SK-N-SH treated with all-trans-retinoic acid at 6 μM for 48 hours (cell line): ENCODE results near the gene SYT7.

Experiments
- ATAC-seq: fragments of 200-7000 bp; cut with Tn5 transposase; 3 replicates; pipeline ENCODE4 v1.9.1; 2020; ENCODE audit warnings: mild to moderate bottlenecking, moderate library complexity
- BACH2 ChIP-seq: fragments of 250-450 bp; sonication (Bioruptor Pico); IDR thresholded peaks from 2 replicates; pipeline ENCODE4 v1.9.0; 2021; ENCODE audit warnings: mild to moderate bottlenecking, borderline replicate concordance
- CSDC2 ChIP-seq: fragments of 250-450 bp; sonication (Bioruptor Pico); IDR thresholded peaks from 2 replicates; pipeline ENCODE4 v1.5.0; 2020; ENCODE audit warnings: mild to moderate bottlenecking, moderate library complexity
- GLIS3 ChIP-seq: fragments of 250-450 bp; sonication (Bioruptor Pico); IDR thresholded peaks from 2 replicates; pipeline ENCODE4 v1.5.0; 2020; ENCODE audit warnings: mild to moderate bottlenecking, moderate library complexity
- ISL1 ChIP-seq: fragments of 250-450 bp; sonication (Bioruptor Pico); IDR thresholded peaks from 2 replicates; pipeline ENCODE4 v2.1.2; 2022; ENCODE audit warnings: mild to moderate bottlenecking, moderate library complexity
- OSR1 ChIP-seq: fragments of 250-450 bp; sonication (Bioruptor Pico); IDR thresholded peaks from 2 replicates; pipeline ENCODE4 v1.8.0; 2022; ENCODE audit warnings: moderate library complexity, mild to moderate bottlenecking, inconsistent platforms
- PPARA ChIP-seq: fragments of 250-450 bp; sonication (Bioruptor Pico); IDR thresholded peaks from 2 replicates; pipeline ENCODE4 v1.5.0; 2020; ENCODE audit warnings: mild to moderate bottlenecking, borderline replicate concordance
- RARB ChIP-seq: fragments of 250-450 bp; sonication (Bioruptor Pico); IDR thresholded peaks from 2 replicates; pipeline ENCODE4 v1.8.0; 2021; ENCODE audit warnings: mild to moderate bottlenecking, moderate library complexity
- SNAI2 ChIP-seq: fragments of 250-450 bp; sonication (Bioruptor Pico); IDR thresholded peaks from 2 replicates; pipeline ENCODE4 v1.5.0; 2020; ENCODE audit warnings: mild to moderate bottlenecking, moderate library complexity
- TCF4 ChIP-seq: fragments of 250-450 bp; sonication (Bioruptor Pico); IDR thresholded peaks from 2 replicates; pipeline ENCODE4 v1.8.0; 2021; ENCODE audit warnings: mild to moderate bottlenecking, moderate library complexity, borderline replicate concordance
- ZFP3 ChIP-seq: fragments of 250-450 bp; sonication (Bioruptor Pico); IDR thresholded peaks from 2 replicates; pipeline ENCODE4 v1.5.0; 2020; ENCODE audit warnings: mild to moderate bottlenecking, moderate library complexity
- ZNF565 ChIP-seq: fragments of 450-650 bp; formaldehyde crosslinking; conservative IDR thresholded peaks from 2 replicates; pipeline ENCODE4 v1.5.0; 2020; ENCODE audit warnings: low read depth, mild to moderate bottlenecking, moderate library complexity
- ZNF70 ChIP-seq: fragments of 450-650 bp; formaldehyde crosslinking; IDR thresholded peaks from 2 replicates; pipeline ENCODE4 v1.5.0; 2020; ENCODE audit warnings: mild to moderate bottlenecking, moderate library complexity
- ZNF8 ChIP-seq: fragments of 450-650 bp; formaldehyde crosslinking; IDR thresholded peaks from 2 replicates; pipeline ENCODE4 v1.5.0; 2020; ENCODE audit warnings: mild to moderate bottlenecking, moderate library complexity
- TF ChIP-seq, protein P1 (sequence below): fragments of 250-450 bp; sonication (Bioruptor Pico); IDR thresholded peaks from 2 replicates; pipeline ENCODE4 v1.8.0; 2021; ENCODE audit warnings: low read depth, mild to moderate bottlenecking, moderate library complexity, borderline replicate concordance
- TF ChIP-seq, protein P2 (sequence below): fragments of 250-450 bp; sonication (Bioruptor Pico); IDR thresholded peaks from 2 replicates; pipeline ENCODE4 v1.5.1; 2021; ENCODE audit warnings: mild to moderate bottlenecking, moderate library complexity
- TF ChIP-seq, protein P3 (sequence below): fragments of 250-450 bp; sonication (Bioruptor Pico); IDR thresholded peaks from 2 replicates; pipeline ENCODE4 v1.5.0; 2020; ENCODE audit warnings: mild to moderate bottlenecking, moderate library complexity
- TF ChIP-seq, protein P4 (sequence below): fragments of 250-450 bp; sonication (Bioruptor Pico); IDR thresholded peaks from 2 replicates; pipeline ENCODE4 v1.8.0; 2020; ENCODE audit warnings: mild to moderate bottlenecking, moderate library complexity, borderline replicate concordance
- TF ChIP-seq, protein P5 (sequence below): fragments of 250-450 bp; sonication (Bioruptor Pico); IDR thresholded peaks from 2 replicates; pipeline ENCODE4 v1.5.1; 2020; ENCODE audit warnings: low read depth, mild to moderate bottlenecking, moderate library complexity

SYT7 gene

DNA sequence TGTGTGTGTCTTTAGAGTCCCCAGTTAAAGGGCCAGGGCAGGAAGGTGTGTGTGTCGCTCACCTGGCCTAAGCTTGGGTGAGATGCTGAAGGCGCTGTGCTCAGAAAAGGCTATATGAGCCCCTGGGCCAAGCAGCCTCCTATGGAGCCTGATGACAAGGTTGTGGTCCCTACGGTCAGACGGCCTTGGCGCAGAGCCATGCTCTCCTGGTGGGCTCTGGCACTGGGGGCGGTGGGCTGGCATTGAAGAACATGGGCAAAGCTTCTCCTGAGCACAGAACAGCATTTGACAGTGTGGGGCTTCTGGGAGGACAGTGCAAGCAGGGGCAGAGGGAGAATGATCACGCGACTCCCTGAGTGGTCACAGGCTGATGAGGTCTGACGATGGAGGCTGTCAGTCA lies 83.0 kb downstream of the SYT7 start:
- TF ChIP-seq ZNF8 (no peak), ZFP3 (CRISPR knock-in tag) (no peak), RARB (no peak), BACH2 (CRISPR knock-in tag) (no peak), GLIS3 (CRISPR knock-in tag) (no peak), ZNF70 (no peak), ISL1 (CRISPR knock-in tag) (no peak), ZNF565 (CRISPR knock-in tag) (no peak), TCF4 (no peak)
- TF ChIP-seq, protein P1, sequence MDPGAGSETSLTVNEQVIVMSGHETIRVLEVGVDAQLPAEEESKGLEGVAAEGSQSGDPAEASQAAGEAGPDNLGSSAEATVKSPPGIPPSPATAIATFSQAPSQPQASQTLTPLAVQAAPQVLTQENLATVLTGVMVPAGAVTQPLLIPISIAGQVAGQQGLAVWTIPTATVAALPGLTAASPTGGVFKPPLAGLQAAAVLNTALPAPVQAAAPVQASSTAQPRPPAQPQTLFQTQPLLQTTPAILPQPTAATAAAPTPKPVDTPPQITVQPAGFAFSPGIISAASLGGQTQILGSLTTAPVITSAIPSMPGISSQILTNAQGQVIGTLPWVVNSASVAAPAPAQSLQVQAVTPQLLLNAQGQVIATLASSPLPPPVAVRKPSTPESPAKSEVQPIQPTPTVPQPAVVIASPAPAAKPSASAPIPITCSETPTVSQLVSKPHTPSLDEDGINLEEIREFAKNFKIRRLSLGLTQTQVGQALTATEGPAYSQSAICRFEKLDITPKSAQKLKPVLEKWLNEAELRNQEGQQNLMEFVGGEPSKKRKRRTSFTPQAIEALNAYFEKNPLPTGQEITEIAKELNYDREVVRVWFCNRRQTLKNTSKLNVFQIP, result no peak
- TF ChIP-seq, protein P2, sequence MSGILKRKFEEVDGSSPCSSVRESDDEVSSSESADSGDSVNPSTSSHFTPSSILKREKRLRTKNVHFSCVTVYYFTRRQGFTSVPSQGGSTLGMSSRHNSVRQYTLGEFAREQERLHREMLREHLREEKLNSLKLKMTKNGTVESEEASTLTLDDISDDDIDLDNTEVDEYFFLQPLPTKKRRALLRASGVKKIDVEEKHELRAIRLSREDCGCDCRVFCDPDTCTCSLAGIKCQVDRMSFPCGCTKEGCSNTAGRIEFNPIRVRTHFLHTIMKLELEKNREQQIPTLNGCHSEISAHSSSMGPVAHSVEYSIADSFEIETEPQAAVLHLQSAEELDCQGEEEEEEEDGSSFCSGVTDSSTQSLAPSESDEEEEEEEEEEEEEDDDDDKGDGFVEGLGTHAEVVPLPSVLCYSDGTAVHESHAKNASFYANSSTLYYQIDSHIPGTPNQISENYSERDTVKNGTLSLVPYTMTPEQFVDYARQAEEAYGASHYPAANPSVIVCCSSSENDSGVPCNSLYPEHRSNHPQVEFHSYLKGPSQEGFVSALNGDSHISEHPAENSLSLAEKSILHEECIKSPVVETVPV (CRISPR knock-in tag), result no peak
- TF ChIP-seq, protein P3, sequence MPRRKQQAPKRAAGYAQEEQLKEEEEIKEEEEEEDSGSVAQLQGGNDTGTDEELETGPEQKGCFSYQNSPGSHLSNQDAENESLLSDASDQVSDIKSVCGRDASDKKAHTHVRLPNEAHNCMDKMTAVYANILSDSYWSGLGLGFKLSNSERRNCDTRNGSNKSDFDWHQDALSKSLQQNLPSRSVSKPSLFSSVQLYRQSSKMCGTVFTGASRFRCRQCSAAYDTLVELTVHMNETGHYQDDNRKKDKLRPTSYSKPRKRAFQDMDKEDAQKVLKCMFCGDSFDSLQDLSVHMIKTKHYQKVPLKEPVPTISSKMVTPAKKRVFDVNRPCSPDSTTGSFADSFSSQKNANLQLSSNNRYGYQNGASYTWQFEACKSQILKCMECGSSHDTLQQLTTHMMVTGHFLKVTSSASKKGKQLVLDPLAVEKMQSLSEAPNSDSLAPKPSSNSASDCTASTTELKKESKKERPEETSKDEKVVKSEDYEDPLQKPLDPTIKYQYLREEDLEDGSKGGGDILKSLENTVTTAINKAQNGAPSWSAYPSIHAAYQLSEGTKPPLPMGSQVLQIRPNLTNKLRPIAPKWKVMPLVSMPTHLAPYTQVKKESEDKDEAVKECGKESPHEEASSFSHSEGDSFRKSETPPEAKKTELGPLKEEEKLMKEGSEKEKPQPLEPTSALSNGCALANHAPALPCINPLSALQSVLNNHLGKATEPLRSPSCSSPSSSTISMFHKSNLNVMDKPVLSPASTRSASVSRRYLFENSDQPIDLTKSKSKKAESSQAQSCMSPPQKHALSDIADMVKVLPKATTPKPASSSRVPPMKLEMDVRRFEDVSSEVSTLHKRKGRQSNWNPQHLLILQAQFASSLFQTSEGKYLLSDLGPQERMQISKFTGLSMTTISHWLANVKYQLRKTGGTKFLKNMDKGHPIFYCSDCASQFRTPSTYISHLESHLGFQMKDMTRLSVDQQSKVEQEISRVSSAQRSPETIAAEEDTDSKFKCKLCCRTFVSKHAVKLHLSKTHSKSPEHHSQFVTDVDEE (CRISPR knock-in tag), result no peak
- TF ChIP-seq, protein P4, sequence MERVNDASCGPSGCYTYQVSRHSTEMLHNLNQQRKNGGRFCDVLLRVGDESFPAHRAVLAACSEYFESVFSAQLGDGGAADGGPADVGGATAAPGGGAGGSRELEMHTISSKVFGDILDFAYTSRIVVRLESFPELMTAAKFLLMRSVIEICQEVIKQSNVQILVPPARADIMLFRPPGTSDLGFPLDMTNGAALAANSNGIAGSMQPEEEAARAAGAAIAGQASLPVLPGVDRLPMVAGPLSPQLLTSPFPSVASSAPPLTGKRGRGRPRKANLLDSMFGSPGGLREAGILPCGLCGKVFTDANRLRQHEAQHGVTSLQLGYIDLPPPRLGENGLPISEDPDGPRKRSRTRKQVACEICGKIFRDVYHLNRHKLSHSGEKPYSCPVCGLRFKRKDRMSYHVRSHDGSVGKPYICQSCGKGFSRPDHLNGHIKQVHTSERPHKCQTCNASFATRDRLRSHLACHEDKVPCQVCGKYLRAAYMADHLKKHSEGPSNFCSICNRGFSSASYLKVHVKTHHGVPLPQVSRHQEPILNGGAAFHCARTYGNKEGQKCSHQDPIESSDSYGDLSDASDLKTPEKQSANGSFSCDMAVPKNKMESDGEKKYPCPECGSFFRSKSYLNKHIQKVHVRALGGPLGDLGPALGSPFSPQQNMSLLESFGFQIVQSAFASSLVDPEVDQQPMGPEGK (CRISPR knock-in tag), result no peak
- TF ChIP-seq, protein P5, sequence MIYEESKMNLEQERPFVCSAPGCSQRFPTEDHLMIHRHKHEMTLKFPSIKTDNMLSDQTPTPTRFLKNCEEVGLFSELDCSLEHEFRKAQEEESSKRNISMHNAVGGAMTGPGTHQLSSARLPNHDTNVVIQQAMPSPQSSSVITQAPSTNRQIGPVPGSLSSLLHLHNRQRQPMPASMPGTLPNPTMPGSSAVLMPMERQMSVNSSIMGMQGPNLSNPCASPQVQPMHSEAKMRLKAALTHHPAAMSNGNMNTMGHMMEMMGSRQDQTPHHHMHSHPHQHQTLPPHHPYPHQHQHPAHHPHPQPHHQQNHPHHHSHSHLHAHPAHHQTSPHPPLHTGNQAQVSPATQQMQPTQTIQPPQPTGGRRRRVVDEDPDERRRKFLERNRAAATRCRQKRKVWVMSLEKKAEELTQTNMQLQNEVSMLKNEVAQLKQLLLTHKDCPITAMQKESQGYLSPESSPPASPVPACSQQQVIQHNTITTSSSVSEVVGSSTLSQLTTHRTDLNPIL, result no peak
- ATAC-seq, result no peak; the same call in 2 of the 3 replicates

DNA sequence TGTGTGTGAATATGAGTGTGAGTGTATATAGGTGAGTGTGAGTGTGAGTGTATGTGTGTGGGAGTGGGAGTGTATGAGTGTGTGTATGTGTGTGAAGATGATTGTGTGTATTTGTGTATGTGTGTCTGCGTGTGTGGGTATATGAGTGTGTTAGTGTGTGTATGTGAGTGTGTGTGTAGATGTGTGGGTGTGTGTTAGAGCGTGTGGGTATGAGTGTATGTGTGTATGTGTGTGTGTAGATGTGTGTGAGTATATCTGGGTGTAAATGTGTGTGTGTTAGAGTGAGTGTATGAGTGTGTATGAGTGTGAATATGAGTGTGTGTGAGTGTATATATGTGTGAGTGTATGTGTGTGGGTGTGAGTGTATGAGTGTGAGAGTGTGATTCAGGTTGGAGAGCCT lies 83.4 kb downstream of the SYT7 start:
- no peak for ATAC-seq

DNA sequence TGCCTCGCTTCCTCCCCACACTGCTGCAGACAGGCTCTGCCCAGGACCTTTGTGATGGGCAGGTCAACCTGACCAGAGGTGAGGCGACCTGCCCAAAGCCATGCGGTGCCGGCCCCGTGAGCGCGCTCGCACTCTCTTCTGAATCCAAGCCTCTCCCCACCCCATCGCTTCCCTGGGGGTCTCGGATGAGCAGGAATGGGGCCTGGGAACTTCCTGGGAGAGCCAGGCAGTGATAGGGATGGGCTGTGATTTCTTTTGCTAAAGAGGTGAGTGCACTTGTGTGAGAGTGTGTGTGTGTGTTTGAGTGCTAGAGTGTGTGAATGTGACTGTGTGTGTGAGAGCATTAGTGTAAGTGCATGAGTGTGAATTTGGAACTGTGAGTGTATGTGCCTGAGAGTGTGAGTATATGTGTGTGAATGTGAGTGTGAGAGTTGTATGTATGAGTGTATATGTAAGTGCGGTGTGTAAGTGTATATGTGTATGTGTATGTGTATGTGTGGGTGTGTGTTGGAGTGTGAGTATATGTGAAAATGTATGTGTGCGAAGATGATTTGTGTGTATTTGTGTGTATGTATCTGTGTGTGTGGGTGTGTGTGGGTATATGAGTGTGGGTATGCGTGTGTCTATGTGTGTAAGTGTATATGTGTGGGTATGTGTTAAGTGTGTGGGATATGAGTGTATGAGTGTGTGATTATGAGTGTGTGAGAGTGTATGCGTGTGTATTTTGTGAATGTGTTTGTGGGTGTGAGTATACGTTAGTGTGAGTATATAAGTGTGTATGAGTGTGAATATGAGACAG lies 84.1 kb downstream of the SYT7 start:
- no peak for ATAC-seq
- no peak for TF ChIP-seq GLIS3 (CRISPR knock-in tag)
- TF ChIP-seq, protein P2 (CRISPR knock-in tag), result no peak
- TF ChIP-seq PPARA (CRISPR knock-in tag), result no peak
- TF ChIP-seq ZFP3 (CRISPR knock-in tag), result no peak
- no peak for TF ChIP-seq CSDC2
- TF ChIP-seq BACH2 (CRISPR knock-in tag), result no peak
- TF ChIP-seq, protein P1, result no peak
- no peak for TF ChIP-seq ZNF8
- TF ChIP-seq SNAI2 (CRISPR knock-in tag), result no peak
- TF ChIP-seq TCF4, result no peak
- TF ChIP-seq OSR1 (CRISPR knock-in tag), result no peak

More for the DNA sequence above, 83.4 kb downstream of the SYT7 start:
- TF ChIP-seq ZFP3 (CRISPR knock-in tag) (no peak), CSDC2 (no peak)
- TF ChIP-seq, protein P2 (CRISPR knock-in tag), result no peak
